ENCODE measurements around the gene THSD7B. TPM values are rescaled to one million over a fixed set of nuclear protein-coding genes. Genes with fewer than 3 reads are reported as not detected.

Gene THSD7B
- total and polyA plus RNA-seq, 2 of the 8 experiments (the other 6 are each of a cell fraction or from before 2014, with no cell fraction given), result 0.60 to 2.9 TPM

- POLR2A ChIA-PET (ENCODE audit: partially characterized antibody), result no interaction called here
- TF ChIP-seq RBBP5 (IDR thresholded peaks at IDR 0.05; ENCODE audit: borderline replicate concordance, low read depth, low read length) (no peak), POU5F1 (IDR thresholded peaks at IDR 0.05; ENCODE audit: low read depth, low read length) (no peak), BCL11A (IDR thresholded peaks at IDR 0.05; ENCODE audit: low read depth in 2 of 2, low read length in 2 of 2) (no peak), TAF1 (IDR thresholded peaks at IDR 0.05; ENCODE audit: low read depth, low read length) (no peak), GABPA (IDR thresholded peaks at IDR 0.05; ENCODE audit: borderline replicate concordance, insufficient read depth, low read length) (no peak), CTBP2 (IDR thresholded peaks at IDR 0.05; ENCODE audit: borderline replicate concordance, insufficient read depth, insufficient read length, low read length) (no peak), SP1 (IDR thresholded peaks at IDR 0.05; ENCODE audit: low read depth, low read length) (no peak), PHF8 (conservative IDR thresholded peaks at IDR 0.05; ENCODE audit: low read depth, low read length) (no peak), SIN3A (conservative IDR thresholded peaks at IDR 0.05 in 1 of 2, IDR thresholded peaks at IDR 0.05 in 1 of 2; ENCODE audit: low read depth in 1 of 2, low read length in 2 of 2) (no peak), RNF2 (IDR thresholded peaks at IDR 0.05; ENCODE audit: borderline replicate concordance, low read depth, low read length, missing control alignments, poor library complexity, severe bottlenecking) (no peak), ASH2L (IDR thresholded peaks at IDR 0.05; ENCODE audit: low read length) (no peak), HDAC6 (IDR thresholded peaks at IDR 0.05; ENCODE audit: low read depth, low read length) (no peak), TEAD4 (IDR thresholded peaks at IDR 0.05; ENCODE audit: low read depth, low read length) (no peak), KDM4A (IDR thresholded peaks at IDR 0.05; ENCODE audit: low read depth, low read length, severe bottlenecking) (no peak), CHD2 (IDR thresholded peaks at IDR 0.05; ENCODE audit: low read length) (no peak)
Measured at GRCh38 chr2:137167651-137168050, 402.3 kb downstream of the THSD7B start.

More at GRCh38 chr2:137167651-137168050, 402.3 kb downstream of the THSD7B start:
- no peak overlapping the region for H4K91ac ChIP-seq (replicated peaks; ENCODE audit: insufficient read length, low read length)
- no peak for FAIRE-seq
- H3K23me2 ChIP-seq (ENCODE audit: low read depth, low read length), result no peaks in the 10 kb centered on the region
- H3K79me2 ChIP-seq (ENCODE audit: control insufficient read depth in 1 of 2, insufficient read depth in 2 of 2, low read length in 2 of 2), result no peaks in the 10 kb centered on the region
- H3K27me3 ChIP-seq (replicated peaks in 1 of 4; ENCODE audit: control insufficient read depth in 3 of 4, extremely low read depth in 1 of 4, insufficient read depth in 3 of 4, low read length in 3 of 4), result no peaks in the 10 kb centered on the region
- no peak overlapping the region for H2BK15ac ChIP-seq (ENCODE audit: low read length)
- H3K56ac ChIP-seq (replicated peaks; ENCODE audit: insufficient read length, low read depth, low read length), result no peak overlapping the region
- no peak overlapping the region for H3K23ac ChIP-seq (ENCODE audit: insufficient read length)
- no peak overlapping the region for H3K18ac ChIP-seq (ENCODE audit: extremely low read depth, low read length)
- no peak overlapping the region for H2BK20ac ChIP-seq (ENCODE audit: low read length)
- H3K9me3 ChIP-seq (ENCODE audit: insufficient read depth in 2 of 2, low read depth in 1 of 2, low read length in 1 of 2), result no peaks in the 10 kb centered on the region
- H3K36me3 ChIP-seq (ENCODE audit: control insufficient read depth in 2 of 4, insufficient read depth in 4 of 4, low read length in 3 of 4), result no peaks in the 10 kb centered on the region
- no peak overlapping the region for H2BK120ac ChIP-seq (replicated peaks; ENCODE audit: low read depth, low read length)
- H3K4me1 ChIP-seq (replicated peaks in 1 of 4; ENCODE audit: control insufficient read depth in 3 of 4, insufficient read depth in 4 of 4, low read length in 3 of 4), result no peaks in the 10 kb centered on the region
- H3K4me2 ChIP-seq (ENCODE audit: insufficient read depth in 1 of 2, low read depth in 2 of 2, low read length in 2 of 2), result no peak overlapping the region
- H2AFZ ChIP-seq (ENCODE audit: low read length), result no peak overlapping the region
- no peaks in the 10 kb centered on the region for H4K20me1 ChIP-seq (replicated peaks in 1 of 2; ENCODE audit: control insufficient read depth in 1 of 2, insufficient read depth in 2 of 2, low read length in 2 of 2)
- no peak overlapping the region for H3K4ac ChIP-seq (replicated peaks; ENCODE audit: insufficient read length, low read depth, low read length)
- no peak overlapping the region for H2BK5ac ChIP-seq (ENCODE audit: low read depth, low read length)
- no peak overlapping the region for H4K5ac ChIP-seq (ENCODE audit: insufficient read length, low read depth, low read length)
- H3K9ac ChIP-seq (replicated peaks in 1 of 4; ENCODE audit: extremely low read depth in 1 of 4, low read depth in 3 of 4, low read length in 3 of 4), result no peak overlapping the region
- H3K14ac ChIP-seq (ENCODE audit: insufficient read length), result no peak overlapping the region
- H4K8ac ChIP-seq (ENCODE audit: extremely low read depth, insufficient read depth, low read length), result no peak overlapping the region
- H3K27ac ChIP-seq (ENCODE audit: low read depth, low read length), result no peak overlapping the region
- H2BK12ac ChIP-seq (ENCODE audit: low read depth, low read length), result no peak overlapping the region
- no peak for DNase-seq (ENCODE audit: low read depth in 1 of 2, low spot score in 2 of 2)
- no peaks in the 10 kb centered on the region for H3K79me1 ChIP-seq (ENCODE audit: low read depth, low read length)
- no peak overlapping the region for H3K4me3 ChIP-seq (ENCODE audit: extremely low read depth in 1 of 4, insufficient read depth in 2 of 4, low read depth in 3 of 4, low read length in 4 of 4)
- H2AK5ac ChIP-seq (ENCODE audit: low read depth, low read length), result no peak overlapping the region
- CTCF ChIA-PET (ENCODE audit: partially characterized antibody), result no interaction called here
- 90% methylated on average over 3 of the region's 3 CpGs; no CpG with 5 or more reads in 1 of the 2 experiments for WGBS, 2 experiments (ENCODE audit: extremely low coverage in 1 of 2, insufficient coverage in 1 of 2, insufficient read length in 1 of 2, insufficient replicate concordance in 2 of 2, low coverage in 1 of 2, low lambda C conversion rate in 2 of 2, missing lambda C conversion rate in 1 of 2)
